ENCODE data around the gene UTP14A.
A peak's percentile ranks its signal among the peaks of the same experiment; 100 is the strongest.
"Not testable (repeated sequence)": the region's sequence is repeated elsewhere in the genome, so short reads cannot be mapped to it uniquely, and the experiment has no call there.

The UTP14A gene, protein sequence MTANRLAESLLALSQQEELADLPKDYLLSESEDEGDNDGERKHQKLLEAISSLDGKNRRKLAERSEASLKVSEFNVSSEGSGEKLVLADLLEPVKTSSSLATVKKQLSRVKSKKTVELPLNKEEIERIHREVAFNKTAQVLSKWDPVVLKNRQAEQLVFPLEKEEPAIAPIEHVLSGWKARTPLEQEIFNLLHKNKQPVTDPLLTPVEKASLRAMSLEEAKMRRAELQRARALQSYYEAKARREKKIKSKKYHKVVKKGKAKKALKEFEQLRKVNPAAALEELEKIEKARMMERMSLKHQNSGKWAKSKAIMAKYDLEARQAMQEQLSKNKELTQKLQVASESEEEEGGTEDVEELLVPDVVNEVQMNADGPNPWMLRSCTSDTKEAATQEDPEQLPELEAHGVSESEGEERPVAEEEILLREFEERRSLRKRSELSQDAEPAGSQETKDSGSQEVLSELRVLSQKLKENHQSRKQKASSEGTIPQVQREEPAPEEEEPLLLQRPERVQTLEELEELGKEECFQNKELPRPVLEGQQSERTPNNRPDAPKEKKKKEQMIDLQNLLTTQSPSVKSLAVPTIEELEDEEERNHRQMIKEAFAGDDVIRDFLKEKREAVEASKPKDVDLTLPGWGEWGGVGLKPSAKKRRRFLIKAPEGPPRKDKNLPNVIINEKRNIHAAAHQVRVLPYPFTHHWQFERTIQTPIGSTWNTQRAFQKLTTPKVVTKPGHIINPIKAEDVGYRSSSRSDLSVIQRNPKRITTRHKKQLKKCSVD

DNA sequence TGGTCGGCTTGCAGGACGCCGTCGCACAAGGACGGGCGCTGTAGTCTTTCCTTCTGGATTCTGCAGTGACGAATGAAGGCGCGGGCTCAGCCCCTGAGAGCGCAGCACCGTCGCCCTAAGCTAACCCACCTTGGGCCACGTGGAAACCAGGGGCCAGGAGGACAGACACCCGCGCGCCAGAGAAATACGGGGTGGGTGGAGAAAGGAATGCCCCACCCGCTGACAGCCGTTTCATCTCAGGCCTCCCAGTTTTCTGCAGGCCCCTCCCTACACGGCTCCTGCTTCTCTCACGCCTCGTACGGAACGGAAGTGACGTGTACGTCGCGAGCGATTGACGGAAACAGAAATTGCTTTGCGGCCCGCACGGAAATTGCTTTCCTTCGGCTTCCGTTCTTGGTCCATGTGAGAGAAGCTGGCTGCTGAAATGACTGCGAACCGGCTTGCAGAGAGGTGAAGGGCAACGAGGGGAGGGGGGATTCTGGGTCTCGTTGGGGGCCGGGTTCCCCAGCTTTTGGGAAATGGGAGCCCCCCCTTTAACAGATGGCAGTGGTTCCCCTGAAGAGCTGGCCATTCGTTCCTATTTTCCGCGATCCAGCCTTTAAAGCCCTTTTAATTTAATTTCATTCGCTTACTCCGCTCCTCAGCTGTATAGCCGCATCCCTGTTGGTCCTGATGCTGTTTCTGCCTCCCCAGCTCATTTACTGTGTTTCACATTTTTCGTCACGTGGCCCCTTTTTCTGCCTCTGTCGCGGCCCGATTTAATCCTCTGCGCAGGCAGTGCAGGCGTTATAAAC lies at the start of gene UTP14A:
TSS of gene UTP14A (plus strand) at position 378 of the 794 bp plus-strand sequence. CDS start at position 425, 47 bp downstream.
- peak; percentile 67 for DNase-seq (ENCODE audit: low read depth)

DNA sequence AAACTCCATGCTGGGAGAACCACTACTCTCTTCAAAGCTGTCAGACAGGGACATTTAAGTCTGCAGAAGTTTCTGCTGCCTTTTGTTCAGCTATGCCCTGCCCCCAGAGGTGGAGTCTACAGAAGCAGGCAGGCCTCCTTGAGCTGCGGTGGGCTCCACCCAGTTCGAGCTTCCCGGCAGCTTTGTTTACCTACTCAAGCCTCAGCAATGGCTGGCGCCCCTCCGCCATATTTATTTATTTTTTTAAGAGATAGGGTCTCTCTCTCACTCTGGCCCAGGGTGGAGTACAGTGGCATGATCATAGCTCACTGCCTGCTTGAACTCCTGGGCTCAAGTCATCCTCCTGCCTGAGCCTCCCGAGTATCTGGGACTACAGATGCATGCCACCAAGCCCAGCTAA lies 46.8 kb upstream of the UTP14A start:
- not testable (repeated sequence) for DNase-seq (ENCODE audit: low read depth)

DNA sequence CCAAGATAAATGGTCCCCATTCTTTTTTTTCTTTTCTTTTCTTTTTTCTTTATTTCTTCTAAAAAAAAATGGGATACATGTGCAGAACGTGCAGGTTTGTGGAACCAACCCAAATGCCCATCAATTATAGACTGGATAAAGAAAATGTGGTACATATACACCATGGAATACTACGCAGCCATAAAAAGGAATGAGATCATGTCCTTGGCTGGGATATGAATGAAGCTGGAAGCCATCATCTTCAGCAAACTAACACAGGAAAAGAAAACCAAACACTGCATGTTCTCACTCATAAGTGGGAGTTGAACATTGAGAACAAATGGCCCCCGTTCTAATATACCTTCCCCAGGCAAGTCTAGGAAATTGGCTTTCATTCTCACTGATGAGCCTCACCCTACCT lies 39.6 kb upstream of the UTP14A start:
- DNase-seq (ENCODE audit: low read depth): not testable (repeated sequence)

DNA sequence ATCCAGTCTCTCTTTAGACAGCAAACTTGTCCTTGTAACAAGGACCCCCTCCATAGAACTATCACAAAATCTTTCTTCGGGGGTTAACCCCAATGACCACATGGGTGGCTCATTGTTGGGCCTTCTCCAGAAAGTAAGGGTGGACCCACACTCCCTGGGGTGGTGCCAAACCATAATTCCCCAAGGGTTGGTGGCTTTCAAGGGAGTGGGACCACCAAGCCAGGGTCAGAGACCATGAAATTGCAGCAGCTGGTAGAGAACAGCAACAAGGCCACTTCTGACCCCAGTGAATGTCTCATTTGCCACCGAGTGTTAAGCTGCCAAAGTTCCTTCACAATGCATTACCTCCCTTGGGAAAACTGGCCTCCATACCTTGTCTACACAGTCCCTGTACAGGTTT lies 33.4 kb upstream of the UTP14A start:
- DNase-seq (ENCODE audit: low read depth): no peak

DNA sequence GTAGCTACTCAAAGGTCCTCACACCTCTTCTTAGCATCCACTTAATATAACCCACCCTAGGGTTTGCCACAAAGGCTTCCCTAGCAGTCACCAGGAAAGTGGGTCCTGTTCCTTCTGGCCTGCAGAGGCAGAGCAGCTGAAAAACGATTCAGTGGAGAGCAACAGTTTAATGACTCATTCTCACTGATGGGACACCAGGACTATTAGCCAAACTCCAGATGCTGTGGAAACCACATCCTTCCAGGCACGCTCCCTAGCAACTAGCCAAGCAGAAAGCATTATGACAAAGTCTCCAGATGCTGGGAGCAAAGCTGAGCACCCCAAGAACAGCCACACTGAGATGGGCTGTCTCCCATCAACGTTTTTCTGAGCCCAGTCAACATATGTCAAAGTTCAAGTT lies 30.3 kb upstream of the UTP14A start:
- DNase-seq (ENCODE audit: low read depth): no peak

DNA sequence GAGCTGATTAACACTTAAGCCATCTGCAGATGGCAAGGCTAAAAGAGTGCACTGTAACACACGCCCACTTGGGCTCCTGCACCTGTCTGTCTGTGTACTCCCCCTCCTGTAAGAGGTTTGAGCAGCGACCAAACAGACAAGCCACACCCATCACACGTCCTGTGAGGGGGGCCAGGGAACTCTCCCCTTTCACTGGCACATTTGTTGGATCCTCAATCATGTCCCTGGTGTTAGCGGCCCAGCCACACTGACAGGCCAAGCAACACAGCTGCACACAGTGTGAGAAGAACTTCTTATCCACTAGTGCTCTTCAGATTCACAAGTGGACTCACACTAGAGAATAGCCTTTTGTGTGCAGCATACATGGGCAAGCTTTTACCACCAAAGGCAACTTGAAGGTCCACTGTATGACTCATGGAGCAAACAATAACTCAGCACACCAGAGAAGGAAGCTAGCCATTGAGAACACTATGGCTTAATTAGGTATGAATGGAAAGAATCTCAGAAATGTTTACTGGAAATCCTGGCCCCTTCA lies 29.1 kb upstream of the UTP14A start:
- DNase-seq (ENCODE audit: low read depth): no peak

DNA sequence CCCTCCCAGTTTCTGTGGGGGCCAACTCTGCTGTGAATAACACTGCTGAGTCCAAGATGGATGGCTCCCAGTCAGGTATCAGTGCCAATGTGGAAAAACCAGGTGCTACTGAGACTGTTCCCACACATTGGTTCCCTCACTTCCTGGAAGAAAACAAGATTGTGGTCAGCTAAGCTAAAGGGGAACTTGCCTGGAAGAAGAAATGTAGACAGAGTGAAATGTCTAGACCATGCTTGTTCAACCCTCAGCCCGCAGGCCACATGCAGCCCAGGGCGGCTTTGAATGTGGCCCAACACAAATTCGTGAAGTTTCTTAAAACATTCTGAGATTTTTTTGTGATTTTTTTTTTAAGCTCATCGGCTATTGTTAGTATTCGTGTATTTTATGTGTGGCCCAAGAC lies 28.6 kb upstream of the UTP14A start:
- no peak for DNase-seq (ENCODE audit: low read depth)

DNA sequence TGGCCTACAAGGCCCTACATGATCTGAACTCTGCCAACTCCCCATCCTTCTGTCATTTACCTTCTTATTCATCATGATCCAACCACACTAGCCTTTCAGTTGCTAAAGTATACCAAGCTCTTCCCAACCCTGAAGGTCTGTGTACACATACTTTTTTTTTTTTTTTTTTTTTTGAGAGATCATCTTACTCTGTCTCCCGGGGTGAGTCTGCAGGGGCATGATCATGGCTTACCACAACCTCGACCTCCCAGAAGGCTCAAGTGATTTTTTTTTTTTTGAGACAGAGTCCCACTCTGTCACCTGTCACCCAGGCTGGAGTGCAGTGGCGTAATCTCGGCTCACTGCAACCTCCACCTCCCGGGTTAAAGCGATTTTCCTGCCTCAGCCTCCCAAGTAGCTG lies 5.9 kb upstream of the UTP14A start:
- no peak for DNase-seq (ENCODE audit: low read depth)

DNA sequence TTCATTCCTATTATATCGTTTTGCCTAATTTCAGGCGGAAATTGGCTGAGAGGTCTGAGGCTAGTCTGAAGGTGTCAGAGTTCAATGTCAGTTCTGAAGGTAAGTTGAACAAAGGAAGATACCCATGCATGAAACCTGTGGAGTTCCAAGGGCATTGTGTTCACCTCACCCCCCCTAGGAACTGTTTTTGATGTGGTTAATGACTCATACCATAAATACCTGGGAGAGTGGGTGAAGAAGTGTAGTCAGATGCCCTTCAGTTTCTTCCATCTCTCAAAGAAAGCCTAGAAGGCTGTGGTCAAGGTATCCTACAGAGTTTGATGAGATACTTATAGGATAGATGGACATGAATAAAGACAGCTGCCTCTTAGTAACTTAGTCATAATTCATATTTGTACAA lies 2.7 kb downstream of the UTP14A start:
- DNase-seq (ENCODE audit: low read depth): no peak

DNA sequence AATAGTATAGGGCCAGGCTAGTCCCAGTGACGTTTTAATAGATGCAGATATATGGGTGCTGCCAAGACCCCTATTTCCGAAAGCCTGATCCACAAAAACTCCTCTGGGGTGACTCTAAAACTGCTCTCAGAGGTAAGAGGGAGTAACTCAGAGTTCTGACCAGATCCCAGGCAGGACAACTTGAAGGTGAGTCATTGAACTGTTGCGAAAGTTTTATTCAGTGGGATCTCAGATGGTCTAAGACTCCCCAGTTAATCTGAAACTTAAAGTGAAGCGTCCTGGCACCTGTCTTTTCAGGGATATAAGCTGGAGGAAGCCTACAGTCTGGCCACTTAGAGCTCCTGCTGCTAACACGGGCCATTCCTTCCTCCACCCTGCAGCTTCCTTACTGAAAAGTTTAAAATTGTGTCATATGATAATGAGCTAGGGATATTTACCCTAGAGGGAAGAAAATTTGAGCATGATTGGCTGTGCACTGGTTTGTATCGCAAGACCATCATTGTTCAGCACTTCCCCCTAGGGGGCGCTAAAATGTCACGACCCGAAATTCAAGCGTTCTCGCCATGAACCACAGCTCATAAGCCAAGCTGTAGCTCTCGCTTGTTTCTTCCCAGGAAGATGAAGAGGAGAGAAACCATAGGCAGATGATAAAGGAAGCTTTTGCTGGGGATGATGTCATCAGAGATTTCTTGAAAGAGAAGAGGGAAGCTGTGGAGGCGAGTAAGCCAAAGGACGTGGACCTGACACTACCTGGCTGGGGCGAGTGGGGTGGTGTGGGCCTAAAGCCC lies 19.5 kb downstream of the UTP14A start:
- peak; percentile 49 for DNase-seq (ENCODE audit: low read depth)

DNA sequence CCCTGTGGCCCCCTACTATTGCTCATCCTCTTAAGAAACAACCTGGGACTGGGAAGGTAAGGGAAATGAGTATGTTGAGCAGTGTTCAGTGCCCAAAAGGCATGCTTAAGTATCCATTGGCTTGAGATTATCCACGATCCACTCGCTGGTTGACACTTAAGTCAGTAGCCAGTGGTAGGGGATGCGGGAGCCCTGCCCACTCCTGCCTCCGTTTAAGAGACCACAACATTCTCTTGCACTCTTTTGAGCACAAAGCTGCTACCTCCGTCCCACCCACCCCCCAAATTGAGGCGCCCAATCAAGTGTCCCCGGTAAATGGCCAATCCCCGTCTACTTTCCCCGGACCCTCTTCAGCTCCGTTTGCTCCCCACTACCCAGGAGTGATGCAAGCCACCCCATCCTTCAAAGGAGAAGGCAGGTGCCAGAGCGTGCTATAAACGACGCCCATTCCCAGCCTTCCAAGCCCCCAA lies 25.0 kb downstream of the UTP14A start:
- DNase-seq (ENCODE audit: low read depth): no peak

DNA sequence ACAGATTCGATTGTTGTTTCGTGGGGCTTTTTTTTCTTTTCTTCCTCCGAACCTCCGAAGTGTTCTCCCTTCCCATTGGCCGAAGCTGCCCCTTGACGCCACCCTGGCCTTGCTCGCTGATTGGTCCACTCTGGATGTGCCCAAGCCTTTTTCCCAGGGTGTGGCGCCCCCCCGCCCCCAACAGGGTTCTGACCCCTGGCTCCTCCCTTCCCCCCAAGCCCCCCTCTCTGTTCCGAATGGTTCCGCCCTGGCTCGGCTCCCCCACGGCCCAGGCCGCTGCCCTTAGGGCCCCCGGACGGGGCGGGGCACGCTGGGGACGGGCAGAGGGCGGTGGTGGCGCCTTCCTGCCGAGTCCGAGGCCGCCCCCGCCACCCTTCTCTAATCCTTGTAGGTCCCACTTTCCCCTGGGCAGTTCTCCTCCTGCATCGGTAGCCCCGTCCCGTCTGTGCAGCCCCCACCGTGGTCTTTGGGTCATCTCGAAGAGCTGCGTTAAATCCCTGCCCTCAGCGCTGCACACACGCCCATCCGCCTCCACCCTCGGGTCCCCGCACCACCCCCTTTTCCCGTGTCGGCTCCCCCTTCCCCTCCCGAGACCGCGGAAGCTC lies 25.5 kb downstream of the UTP14A start:
- DNase-seq (ENCODE audit: low read depth): peak; percentile 30

DNA sequence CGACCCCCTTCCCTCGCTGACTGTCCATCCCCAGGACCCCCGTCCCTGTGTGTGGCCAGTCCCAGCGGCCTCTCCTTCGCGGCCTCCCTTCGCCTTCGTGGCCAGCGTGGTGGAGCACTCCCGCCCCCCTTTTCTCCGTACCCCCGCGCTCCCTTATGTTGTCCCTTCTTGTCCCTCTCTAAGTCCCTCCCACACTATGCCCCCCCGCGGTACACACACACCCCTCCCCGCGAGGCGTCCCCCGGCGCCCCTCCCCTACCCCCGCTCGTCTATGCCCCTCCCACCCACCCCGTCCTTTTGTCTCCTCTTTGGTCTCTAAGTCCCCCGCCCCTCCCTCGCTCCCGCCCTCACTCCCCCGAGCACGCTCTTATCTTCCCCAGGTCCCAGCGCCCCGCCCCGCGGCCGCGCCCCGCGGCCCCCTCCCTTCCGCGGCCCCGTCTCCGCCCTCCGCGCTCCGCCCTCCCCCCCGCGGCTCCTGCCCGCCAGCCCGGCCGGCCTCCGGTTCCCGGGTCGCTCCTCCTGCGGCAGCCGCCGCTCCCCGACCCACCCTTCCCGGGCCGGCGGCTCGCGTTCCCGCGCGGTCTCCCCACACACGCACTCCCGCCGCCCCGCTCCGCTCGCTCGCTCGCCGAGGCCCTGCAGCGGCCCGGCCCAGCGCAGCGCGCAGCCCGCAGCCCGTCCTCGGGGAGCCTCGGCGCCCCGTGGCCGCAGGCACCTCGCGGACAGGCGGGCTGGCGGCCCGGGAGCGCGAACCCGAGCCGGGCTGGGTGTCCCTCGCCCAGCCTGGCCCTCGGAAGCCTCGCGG lies 26.3 kb downstream of the UTP14A start:
- DNase-seq (ENCODE audit: low read depth): peak; percentile 70

DNA sequence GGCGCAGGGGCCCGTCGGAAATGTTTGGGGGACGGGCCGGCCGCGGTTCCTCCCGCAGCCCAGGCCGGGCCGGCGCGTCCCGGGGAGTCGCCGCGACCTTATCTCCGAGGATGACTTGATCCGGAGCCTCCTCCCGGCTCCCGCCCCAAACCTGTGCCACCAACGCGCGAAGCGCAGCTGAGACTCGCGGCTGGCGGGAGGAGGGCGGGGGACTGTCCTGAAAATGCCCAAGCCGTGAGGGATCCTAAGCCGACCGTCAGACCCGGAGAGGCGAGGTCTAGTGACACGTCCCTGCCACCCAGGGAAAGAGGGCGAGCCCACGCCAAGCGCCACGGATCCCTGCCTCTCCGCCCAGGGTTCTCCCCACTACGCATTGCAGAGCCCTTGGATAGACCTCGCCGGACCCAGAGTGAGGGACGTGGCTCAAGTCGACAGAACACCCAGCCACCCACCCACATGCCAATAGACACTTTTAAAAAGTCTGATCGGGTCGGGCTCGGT lies 26.9 kb downstream of the UTP14A start:
- no peak for DNase-seq (ENCODE audit: low read depth)

DNA sequence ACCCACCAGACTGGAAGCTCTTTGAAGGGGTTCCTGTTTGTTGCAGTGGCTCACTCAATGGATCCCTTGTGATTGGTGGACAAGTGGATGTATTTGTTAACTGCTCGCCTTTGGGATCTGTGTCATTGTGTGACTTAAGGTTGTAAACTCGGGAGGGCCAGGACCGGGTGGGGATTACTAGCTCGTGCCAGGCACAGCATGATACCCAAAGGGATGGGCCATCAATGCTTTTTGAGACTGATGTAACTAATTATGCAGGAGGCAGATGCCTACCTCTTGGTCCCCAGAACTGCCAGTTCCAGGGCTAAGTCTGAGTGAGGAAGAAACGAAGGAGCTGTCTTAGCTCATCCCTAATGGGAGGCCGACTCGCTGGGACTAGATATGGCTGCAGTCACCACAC lies 27.7 kb downstream of the UTP14A start:
- DNase-seq (ENCODE audit: low read depth): no peak

DNA sequence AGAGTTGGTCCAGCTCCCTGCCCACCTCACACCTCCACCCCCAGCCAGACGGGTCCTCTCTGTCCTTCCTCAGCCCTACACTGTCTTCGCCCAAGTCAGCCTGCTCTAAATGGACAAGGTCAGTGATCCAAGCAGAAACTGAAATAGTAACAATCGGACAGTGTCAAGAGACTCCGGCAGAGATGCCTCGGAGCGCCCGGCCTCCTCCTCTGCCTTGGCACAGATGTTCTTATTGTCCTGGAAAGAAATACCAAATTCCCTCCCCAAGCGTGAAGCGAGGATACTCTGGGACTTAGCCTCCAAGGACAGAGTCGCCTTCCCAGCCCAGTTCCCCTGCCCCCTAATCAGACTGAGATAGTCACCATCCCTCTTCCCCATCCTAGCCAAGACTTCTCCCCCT lies 28.5 kb downstream of the UTP14A start:
- no peak for DNase-seq (ENCODE audit: low read depth)

DNA sequence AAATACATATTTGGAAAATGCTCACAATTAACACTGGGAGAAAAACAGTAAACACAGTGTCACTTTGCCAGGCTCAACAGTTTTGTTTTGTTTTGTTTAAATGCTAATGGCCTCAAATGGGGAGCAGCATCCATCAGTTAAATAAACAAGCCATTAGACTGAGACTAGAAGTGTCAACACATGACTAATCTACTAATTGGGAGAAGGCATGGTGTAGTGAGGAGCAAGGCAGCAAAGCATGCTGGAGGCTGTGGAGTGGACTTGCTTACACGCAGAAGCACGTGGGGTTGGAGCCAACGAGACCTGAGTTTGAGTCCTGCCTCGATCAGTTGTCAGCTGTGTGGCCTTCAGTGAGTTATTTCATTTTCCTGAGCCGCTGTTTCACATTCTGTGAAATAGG lies 29.0 kb downstream of the UTP14A start:
- DNase-seq (ENCODE audit: low read depth): no peak

DNA sequence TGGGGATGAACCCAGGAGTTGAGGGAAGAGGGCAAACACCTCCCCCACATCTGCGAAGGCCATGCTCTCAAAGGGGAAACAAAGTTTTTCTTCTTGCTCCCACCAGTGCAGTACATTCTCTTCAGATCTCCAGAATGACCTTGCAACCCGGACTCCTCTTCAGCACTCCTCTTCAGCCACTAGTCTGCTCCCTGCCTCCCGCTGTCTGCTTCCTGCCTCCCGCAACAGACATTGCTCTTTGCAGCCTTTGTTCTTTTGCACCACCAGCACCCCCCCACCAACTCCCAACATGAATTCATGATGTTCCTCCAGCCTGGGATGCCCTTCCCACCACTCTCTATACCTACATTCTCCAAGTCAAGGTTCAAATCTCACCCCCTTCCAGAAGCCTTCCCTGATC lies 32.1 kb downstream of the UTP14A start:
- DNase-seq (ENCODE audit: low read depth): no peak

DNA sequence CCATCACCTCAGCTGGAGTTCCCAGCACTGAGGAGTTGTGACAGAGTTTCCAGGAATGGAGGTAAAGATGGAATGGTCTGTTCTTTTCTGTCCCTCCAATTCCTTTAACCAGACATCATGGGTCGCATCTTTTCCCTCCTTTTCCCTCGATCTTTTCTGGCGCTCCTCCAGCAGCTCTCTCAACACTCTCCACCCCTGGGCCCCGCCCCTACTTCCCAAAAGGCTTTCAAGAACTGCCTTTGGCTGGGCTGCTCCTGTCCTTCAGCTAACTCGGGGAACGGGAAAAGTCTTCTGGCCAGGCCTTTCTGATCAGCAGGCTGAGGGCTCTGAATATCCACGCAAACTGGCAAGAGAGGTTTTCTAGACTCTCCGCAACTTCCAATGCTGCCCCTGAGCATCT lies 34.0 kb downstream of the UTP14A start:
- no peak for DNase-seq (ENCODE audit: low read depth)

DNA sequence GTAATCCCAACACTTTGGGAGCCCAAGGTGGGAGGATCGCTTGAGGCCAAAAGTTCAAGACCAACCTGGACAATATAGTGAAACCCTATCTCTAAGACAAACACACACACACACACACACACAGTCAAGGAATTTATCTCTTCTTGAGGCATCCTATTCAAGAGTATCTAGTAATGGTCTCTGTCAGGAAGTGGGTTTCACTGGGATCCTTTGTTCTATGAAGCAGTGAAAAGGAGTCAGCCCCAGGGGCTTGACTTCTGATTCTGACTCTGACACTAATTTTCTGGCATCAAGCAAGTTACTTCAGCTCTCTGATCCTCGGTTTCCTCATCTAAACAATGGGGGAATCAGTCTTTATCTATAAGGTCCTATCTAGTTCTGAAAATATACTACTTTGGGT lies 34.8 kb downstream of the UTP14A start:
- DNase-seq (ENCODE audit: low read depth): no peak
